SK-N-MC (cell line): ENCODE data around the gene GPANK1.

Experiments
- EZH2 ChIP-seq: fragments of 200-600 bp; sonication (generic); IDR thresholded peaks from one replicate; pipeline ENCODE4 v1.6.1; 2017; ENCODE audit warnings: antibody characterized with exemption
- FOXP2 ChIP-seq: optimal IDR thresholded peaks from 2 replicates; pipeline ENCODE3; 2011; ENCODE audit warnings: mild to moderate bottlenecking, moderate library complexity; ENCODE audit not compliant: insufficient read depth; ENCODE audit errors: extremely low read length, control extremely low read depth
- POLR2AphosphoS5 ChIP-seq: IDR thresholded peaks from 2 replicates; pipeline ENCODE4 v1.6.1; 2012; ENCODE audit warnings: mild to moderate bottlenecking, low read depth, low read length, borderline replicate concordance

DNA sequence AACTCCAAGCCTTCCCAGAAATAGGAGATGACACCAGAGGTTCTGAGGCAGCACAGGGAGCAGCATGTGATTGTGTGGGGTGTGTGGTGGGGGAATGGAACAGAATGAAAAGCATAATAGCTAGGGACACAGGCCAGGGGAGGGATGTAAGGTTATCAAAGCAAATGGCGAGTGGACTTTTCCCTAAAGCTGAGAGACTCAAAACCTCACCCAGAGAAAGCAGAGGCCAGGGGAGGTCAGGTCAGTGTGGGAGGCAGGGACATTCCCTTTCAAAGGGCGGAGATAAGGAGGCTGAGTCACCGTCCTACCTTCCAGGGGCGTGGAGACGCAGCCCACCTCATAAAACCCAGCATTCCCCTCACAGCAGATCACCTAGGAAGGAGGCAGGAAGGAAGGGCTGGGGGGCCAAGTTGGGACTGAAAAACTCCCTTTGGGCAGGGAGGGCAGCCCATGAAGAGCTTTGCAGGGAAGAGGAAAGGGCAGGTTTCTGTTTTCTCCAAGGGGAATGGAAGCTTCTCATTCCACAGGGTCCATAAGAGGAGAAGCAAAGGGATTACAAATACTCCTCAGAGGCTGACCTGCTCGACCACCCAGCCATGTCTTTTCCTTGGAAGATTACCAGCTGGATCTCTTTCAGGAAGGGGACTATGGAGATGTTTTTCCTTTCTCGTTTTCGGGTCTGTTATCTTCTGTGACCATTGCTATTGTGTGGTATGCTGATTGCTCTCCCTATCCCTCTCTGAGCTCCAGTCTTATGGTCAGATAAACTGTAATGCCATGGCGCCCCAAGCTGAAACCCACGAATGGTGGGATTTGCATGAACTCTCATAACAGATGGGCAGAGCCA lies 25.7 kb upstream of the GPANK1 start:
- TF ChIP-seq POLR2AphosphoS5 (no peak), EZH2 (no peak), FOXP2 (no peak)
